VCaP (cell line): Measurements from ENCODE around the gene LAMTOR3.

Source experiments
- H3K27ac ChIP-seq: fragments of 450-650 bp; 2 replicates; pipeline ENCODE4 v1.5.1; 2017
- CTCF ChIP-seq: fragments of 450-650 bp; conservative IDR thresholded peaks from 2 replicates; pipeline ENCODE4 v1.5.1; 2017; ENCODE audit warnings: mild to moderate bottlenecking, moderate library complexity

LAMTOR3 gene

DNA sequence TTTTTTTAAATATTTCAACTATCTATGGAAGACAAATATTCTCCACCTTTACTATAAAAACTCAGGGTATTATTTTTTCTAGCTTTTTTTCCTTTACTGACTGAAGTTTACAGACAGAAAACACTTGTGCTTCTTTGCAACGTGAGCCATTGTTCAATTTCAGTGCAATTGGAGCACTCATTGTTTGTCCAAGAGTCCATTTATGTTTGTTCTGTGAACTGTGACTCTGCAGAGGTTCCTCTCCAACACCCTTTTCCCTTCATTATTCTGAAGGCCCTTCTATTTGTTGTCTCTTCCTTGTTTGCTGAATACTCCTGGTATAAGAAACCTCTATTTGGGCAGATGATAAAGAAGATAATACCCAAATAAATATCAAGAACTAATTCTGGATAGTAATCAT, 40.2 kb downstream of the LAMTOR3 start:
- H3K27ac ChIP-seq: no peak overlapping the region
- TF ChIP-seq CTCF: no peak

GRCh38 chr4:99853190-99853589, 41.0 kb downstream of the LAMTOR3 start:
- no peak overlapping the region for H3K27ac ChIP-seq
- no peak for TF ChIP-seq CTCF

DNA sequence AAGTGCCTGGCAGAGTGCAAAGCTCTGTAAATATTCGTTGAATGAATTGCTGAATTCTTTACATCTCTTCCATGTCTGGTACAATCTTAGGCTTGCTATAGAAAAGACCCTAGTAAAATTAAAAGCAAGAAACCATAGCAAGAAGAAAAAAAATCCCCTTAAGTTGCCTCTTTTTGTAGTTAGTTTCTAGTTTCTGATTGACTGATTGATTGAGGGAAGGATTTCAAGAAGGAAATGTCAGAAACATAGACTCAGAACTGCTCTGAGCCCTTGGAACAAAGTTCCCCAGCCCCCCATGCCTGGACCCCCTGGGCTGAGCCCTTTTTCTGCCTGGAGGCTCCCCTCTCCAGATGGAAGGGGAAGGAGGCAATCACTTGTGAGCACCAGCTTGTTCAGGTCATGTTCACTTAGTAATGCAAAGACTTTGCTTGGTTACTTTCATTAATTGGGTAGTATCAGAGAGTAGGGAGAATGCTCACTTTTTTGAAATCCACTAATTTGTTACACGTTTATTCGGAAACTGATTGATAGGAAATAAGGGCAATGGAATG, 42.0 kb downstream of the LAMTOR3 start:
- H3K27ac ChIP-seq: no peak overlapping the region
- TF ChIP-seq CTCF: no peak

- no peak for TF ChIP-seq CTCF
- H3K27ac ChIP-seq: no peak overlapping the region
Measured at GRCh38 chr4:99848591-99849001, 45.6 kb downstream of the LAMTOR3 start.

- no peak for TF ChIP-seq CTCF
- no peak overlapping the region for H3K27ac ChIP-seq
Measured at GRCh38 chr4:99847362-99847976, 46.8 kb downstream of the LAMTOR3 start.

DNA sequence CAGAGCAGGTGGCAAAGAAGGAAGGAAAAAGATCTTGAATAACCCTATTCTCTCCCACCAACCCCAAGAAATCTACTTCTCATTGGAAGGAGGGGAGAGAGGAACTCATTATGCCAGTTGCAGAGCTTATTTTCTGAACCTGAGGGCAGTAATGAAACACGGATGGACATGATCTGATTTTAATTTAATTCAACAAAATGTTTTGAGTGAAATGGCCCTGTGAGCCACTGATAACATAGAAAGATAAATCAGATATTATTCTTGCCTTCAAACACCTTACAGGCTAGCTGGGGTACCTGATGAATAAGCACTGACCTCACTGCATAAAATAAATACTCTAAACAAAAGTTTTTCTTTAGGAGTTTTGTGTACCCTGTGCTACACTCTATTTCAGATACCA, 47.3 kb downstream of the LAMTOR3 start:
- H3K27ac ChIP-seq: no peak overlapping the region
- TF ChIP-seq CTCF: no peak

GRCh38 chr4:99845708-99846469, 48.3 kb downstream of the LAMTOR3 start:
- no peak for TF ChIP-seq CTCF
- H3K27ac ChIP-seq: no peak overlapping the region
